ENCODE data around the gene FCN2.
A peak's percentile ranks its signal among the peaks of the same experiment; 100 is the strongest.

FCN2 gene

GRCh38 chr9:134933076-134933659 lies 52.6 kb downstream of the FCN2 start:
- ChIA-PET POLR2A (no interaction called here), CTCF (no interaction called here)
- TF ChIP-seq CTCF (IDR thresholded peaks at IDR 0.05; ENCODE audit: control extremely low read depth, extremely low read depth, low read depth, missing control alignments), result no peak
- DNase-seq (ENCODE audit: extremely low spot score), result no peak

- ChIA-PET POLR2A (no interaction called here), CTCF (no interaction called here)
- TF ChIP-seq CTCF (IDR thresholded peaks at IDR 0.05; ENCODE audit: control extremely low read depth, extremely low read depth, low read depth, missing control alignments), result no peak
- DNase-seq (ENCODE audit: extremely low spot score), result no peak
Measured at GRCh38 chr9:134935056-134935640, 54.5 kb downstream of the FCN2 start.

GRCh38 chr9:134935701-134936345 lies 55.2 kb downstream of the FCN2 start:
- POLR2A ChIA-PET, result no interaction called here
- no peak for DNase-seq (ENCODE audit: extremely low spot score)
- no peak for TF ChIP-seq CTCF (IDR thresholded peaks at IDR 0.05; ENCODE audit: control extremely low read depth, extremely low read depth, low read depth, missing control alignments)
- CTCF ChIA-PET, result no interaction called here

DNA sequence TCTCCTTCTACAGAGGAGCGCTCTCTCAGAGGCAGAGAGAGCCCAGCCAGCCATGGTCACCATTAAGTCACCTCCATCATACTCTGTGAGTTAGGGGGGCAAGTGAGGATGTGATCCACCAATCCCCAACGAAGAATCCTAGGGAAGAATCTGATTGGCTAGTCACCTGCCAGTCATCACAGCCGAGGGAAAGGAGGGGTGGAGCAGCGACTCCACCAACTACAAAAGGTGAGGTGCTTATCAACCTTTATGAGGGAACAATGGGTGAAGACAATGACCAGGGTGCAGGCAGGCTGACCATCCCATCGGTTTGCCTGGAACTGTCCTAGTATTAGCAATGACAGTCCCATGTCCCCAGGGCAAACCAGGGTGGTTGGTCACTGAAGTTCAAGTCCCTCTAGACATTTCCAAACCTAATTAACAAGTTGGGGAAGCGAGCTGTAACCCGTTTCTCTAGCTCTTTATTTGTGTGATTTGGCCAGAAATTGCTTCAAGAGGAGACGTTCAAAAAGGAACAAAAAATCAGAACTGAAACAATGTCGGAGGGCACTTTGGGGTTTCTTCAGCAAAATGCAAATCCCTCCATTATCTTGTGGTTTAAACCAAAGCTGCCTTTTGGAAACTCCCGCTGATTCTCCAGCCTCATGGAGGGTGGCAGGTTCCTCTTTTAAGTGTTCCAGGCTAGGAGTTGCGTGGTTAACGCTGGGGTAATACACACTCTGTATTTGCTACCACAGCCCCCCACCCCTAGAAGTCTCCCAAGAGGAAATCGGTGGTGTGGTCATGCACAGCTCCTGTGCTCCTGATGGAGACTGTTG lies 55.9 kb downstream of the FCN2 start:
- peak; percentile 74 for DNase-seq (ENCODE audit: extremely low spot score)
- ChIA-PET POLR2A (no interaction called here), CTCF (no interaction called here)
- TF ChIP-seq CTCF (IDR thresholded peaks at IDR 0.05; ENCODE audit: control extremely low read depth, extremely low read depth, low read depth, missing control alignments), result no peak
